GM12891 (cell line): ENCODE results near the gene TANGO6.

Experiments
- DNase-seq: peaks from one replicate; pipeline ENCODE4 v3.0.0; 2011; ENCODE audit warnings: low spot score; ENCODE audit not compliant: insufficient read length
- FAIRE-seq: peaks from 2 replicates; lab custom pipeline; 2011; peaks lifted over from hg19 to GRCh38; lab: Jason Lieb, UNC
- PAX5 ChIP-seq: IDR thresholded peaks from 2 replicates; pipeline ENCODE4 v1.6.1; 2011; ENCODE audit warnings: low read length, moderate library complexity, mild to moderate bottlenecking; ENCODE audit not compliant: insufficient read depth, severe bottlenecking
- POLR2A ChIP-seq: IDR thresholded peaks from 2 replicates; pipeline ENCODE4 v1.6.1; 2011; ENCODE audit warnings: low read depth, low read length, control low read depth
- POLR2AphosphoS5 ChIP-seq: IDR thresholded peaks from 2 replicates; pipeline ENCODE4 v1.6.1; 2011; ENCODE audit warnings: low read depth, low read length, control low read depth
- POU2F2 ChIP-seq: IDR thresholded peaks from 2 replicates; pipeline ENCODE4 v1.6.1; 2011; ENCODE audit warnings: low read depth, mild to moderate bottlenecking, control low read depth, low read length, moderate library complexity
- SPI1 ChIP-seq: IDR thresholded peaks from 2 replicates; pipeline ENCODE4 v1.6.1; 2011; ENCODE audit warnings: low read depth, low read length, control low read depth
- TAF1 ChIP-seq: IDR thresholded peaks from 2 replicates; pipeline ENCODE4 v1.6.1; 2011; ENCODE audit warnings: low read depth, low read length, control low read depth

Gene TANGO6

GRCh38 chr16:69127966-69128510 is 284.7 kb downstream of the TANGO6 start:
- FAIRE-seq = no peak
- TF ChIP-seq TAF1 (no peak), POU2F2 (no peak), POLR2AphosphoS5 (no peak), POLR2A (no peak), PAX5 (no peak), SPI1 (no peak)
- no peak for DNase-seq

GRCh38 chr16:69130461-69130860 is 287.1 kb downstream of the TANGO6 start:
- FAIRE-seq (no peak), DNase-seq (no peak)
- TF ChIP-seq POLR2A (no peak; the same call in 1 of the 2 replicates), POLR2AphosphoS5 (peak; percentile 69; the same call in 1 of the 2 replicates), TAF1 (no peak)

DNA sequence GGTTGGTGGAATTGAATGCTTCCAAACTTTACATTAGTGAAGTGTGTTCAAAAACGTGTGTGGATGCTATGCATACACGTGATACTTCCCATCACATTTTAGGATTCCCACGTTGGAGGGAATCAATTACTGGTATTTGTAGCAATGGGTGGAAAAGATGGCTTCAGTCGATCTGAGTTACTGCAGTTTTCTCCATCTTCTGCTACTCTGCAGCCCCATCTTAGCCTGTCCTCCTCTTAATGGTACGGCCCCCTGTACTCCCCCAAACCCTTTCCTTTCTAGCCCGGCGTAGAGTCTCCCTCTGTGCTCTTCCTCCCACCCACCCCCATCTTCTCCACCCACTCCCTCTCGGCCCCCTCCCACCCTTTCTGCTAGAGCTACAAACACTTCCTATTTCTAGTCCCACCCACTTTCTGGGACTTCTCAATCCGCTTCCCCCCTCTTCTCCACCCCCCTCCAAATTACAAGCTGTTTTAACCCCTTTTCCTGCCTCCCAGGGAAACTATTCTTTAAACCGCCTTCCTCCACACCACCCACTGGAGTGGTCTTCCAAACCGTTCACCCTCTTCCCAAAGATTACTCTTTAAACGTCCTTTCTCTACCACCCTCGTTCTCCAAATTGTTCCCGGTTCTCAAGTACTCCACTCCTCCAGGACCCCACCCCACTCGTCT is 288.0 kb downstream of the TANGO6 start:
- TF ChIP-seq POU2F2 = no peak
- TF ChIP-seq SPI1 = peak; percentile 65; the same call in 1 of the 2 replicates
- FAIRE-seq = no peak
- DNase-seq = no peak

- FAIRE-seq = no peak
- peak; percentile 90 for DNase-seq
- TF ChIP-seq TAF1 (no peak), POLR2A (no peak), POLR2AphosphoS5 (no peak), POU2F2 (no peak), PAX5 (no peak), SPI1 (no peak)
Observed at GRCh38 chr16:69131839-69132423, 288.6 kb downstream of the TANGO6 start.

GRCh38 chr16:69132424-69133252 is 289.3 kb downstream of the TANGO6 start, which contains the start of the genes CHTF8 and UTP4:
Gene CHTF8, minus strand, starts transcription at chr16:69132588. Its CDS starts 11,130 bp downstream, at chr16:69121458.
Gene UTP4, plus strand, starts transcription at chr16:69132649. Its CDS starts 811 bp downstream, at chr16:69133460.
- TF ChIP-seq PAX5 (no peak), TAF1 (peak; percentile 65), SPI1 (peak; percentile 40; the same call in 1 of the 2 replicates), POU2F2 (peak; percentile 64), POLR2AphosphoS5 (no peak; the same call in 1 of the 2 replicates), POLR2A (peak; percentile 30)
- FAIRE-seq (peak; percentile 87), DNase-seq (peak; percentile 87)

DNA sequence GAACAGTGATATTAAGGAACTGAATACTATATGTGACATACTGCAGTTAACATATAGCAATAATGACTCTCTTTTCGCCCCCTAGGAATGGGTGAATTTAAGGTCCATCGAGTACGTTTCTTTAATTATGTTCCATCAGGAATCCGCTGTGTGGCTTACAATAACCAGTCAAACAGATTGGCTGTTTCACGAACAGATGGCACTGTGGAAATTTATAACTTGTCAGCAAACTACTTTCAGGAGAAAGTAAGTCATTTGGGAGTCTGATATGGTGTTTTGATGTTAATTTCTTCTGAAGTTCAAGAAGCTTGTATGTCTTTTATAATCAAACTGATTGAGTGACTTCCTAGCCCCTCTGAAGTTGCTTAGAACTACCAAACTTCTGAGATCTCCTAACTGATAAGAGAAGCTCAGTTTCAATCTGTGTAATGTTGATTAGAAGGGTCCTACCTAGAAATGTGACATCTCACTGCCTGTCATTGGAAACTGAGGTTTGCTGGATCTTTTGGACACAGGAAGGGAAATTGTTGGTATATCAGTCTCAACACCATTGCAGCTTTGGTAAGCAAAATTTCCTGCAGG is 290.1 kb downstream of the TANGO6 start:
- TF ChIP-seq SPI1 (no peak), TAF1 (no peak)
- FAIRE-seq (no peak), DNase-seq (no peak)
